Measurements from ENCODE around the gene SCD. TPM values are rescaled to one million over a fixed set of nuclear protein-coding genes. Genes with fewer than 3 reads are reported as not detected.

SCD gene
- total and polyA plus RNA-seq, 4 donors, result 43.4 to 1,255 (median 234) TPM

DNA sequence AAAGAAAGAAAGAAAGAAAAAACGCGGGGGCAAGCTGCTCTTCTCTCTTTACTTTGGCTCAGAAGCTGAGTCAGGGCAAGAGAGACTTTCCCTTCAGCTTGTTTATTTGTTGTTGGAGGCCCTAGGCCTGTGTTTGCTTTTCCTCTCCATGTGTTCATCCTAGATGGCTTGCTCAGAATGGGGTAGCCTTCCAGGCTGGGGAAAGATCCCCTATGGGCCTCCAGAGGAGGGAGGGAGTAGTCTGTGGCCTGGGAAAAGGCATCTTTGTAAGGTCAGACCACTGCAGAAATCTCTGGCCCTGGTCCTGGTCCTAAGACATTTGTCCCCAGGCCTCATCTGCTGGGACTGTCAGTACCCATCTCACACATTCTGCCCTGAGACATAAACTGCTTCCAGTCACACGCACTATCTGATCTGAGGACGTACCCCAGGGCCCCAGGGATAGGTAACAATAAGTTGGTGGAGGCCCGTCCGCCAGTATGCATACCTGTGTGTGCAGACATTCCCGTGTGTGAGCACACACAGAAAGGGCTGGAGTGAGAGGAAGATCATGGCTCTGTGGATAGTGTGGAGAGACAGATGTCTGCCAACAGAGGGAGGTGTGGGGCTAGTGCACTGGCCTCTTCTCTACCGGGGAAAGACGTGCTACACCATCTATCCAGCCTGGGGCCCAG is 4.9 kb upstream of the SCD start:
- no peak overlapping the region for H3K4me3 ChIP-seq (ENCODE audit: low read depth in 1 of 3, low read length in 3 of 3)
- no peaks in the 10 kb centered on the region for H3K27me3 ChIP-seq (ENCODE audit: control insufficient read depth in 4 of 4, insufficient read depth in 4 of 4, low read length in 3 of 4)
- peaks cover 13 to 52% (median 30%) of the 10 kb centered on the region in 4 donors for H3K4me1 ChIP-seq (ENCODE audit: control insufficient read depth in 4 of 4, insufficient read depth in 4 of 4, low read length in 3 of 4)
- peak overlapping the region; percentile 20 to 50 for H3K9ac ChIP-seq (ENCODE audit: low read depth in 1 of 2, low read length in 2 of 2)
- no peak for DNase-seq (ENCODE audit: low spot score)
- TF ChIP-seq JUND (IDR thresholded peaks at IDR 0.05), result no peak
- TF ChIP-seq MAX (IDR thresholded peaks at IDR 0.05), result no peak
- TF ChIP-seq, protein P1, sequence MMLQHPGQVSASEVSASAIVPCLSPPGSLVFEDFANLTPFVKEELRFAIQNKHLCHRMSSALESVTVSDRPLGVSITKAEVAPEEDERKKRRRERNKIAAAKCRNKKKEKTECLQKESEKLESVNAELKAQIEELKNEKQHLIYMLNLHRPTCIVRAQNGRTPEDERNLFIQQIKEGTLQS (IDR thresholded peaks at IDR 0.05), result no peak
- no peak for TF ChIP-seq GABPA (IDR thresholded peaks at IDR 0.05 in 1 of 2, conservative IDR thresholded peaks at IDR 0.05 in 1 of 2)
- no peak for TF ChIP-seq TAF1 (conservative IDR thresholded peaks at IDR 0.05)
- peak; percentile 63 for TF ChIP-seq FOXA2 (IDR thresholded peaks at IDR 0.05)
- TF ChIP-seq ZBTB33 (IDR thresholded peaks at IDR 0.05), result no peak
- TF ChIP-seq EGR1 (IDR thresholded peaks at IDR 0.05; ENCODE audit: low read depth in 2 of 2), result no peak
- peak in 1 of 2 donors; percentile 5 for TF ChIP-seq RXRA (IDR thresholded peaks at IDR 0.05)
- TF ChIP-seq CTCF (IDR thresholded peaks at IDR 0.05; ENCODE audit: low read depth, low read length, missing input control), result peak; percentile 47
- no peak for TF ChIP-seq FOXA1 (IDR thresholded peaks at IDR 0.05)
- TF ChIP-seq YY1 (IDR thresholded peaks at IDR 0.05), result no peak
- peak; percentile 79 to 86 for TF ChIP-seq RAD21 (IDR thresholded peaks at IDR 0.05)
- TF ChIP-seq, protein P2, sequence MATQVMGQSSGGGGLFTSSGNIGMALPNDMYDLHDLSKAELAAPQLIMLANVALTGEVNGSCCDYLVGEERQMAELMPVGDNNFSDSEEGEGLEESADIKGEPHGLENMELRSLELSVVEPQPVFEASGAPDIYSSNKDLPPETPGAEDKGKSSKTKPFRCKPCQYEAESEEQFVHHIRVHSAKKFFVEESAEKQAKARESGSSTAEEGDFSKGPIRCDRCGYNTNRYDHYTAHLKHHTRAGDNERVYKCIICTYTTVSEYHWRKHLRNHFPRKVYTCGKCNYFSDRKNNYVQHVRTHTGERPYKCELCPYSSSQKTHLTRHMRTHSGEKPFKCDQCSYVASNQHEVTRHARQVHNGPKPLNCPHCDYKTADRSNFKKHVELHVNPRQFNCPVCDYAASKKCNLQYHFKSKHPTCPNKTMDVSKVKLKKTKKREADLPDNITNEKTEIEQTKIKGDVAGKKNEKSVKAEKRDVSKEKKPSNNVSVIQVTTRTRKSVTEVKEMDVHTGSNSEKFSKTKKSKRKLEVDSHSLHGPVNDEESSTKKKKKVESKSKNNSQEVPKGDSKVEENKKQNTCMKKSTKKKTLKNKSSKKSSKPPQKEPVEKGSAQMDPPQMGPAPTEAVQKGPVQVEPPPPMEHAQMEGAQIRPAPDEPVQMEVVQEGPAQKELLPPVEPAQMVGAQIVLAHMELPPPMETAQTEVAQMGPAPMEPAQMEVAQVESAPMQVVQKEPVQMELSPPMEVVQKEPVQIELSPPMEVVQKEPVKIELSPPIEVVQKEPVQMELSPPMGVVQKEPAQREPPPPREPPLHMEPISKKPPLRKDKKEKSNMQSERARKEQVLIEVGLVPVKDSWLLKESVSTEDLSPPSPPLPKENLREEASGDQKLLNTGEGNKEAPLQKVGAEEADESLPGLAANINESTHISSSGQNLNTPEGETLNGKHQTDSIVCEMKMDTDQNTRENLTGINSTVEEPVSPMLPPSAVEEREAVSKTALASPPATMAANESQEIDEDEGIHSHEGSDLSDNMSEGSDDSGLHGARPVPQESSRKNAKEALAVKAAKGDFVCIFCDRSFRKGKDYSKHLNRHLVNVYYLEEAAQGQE (IDR thresholded peaks at IDR 0.05), result no peak
- TF ChIP-seq HNF4G (IDR thresholded peaks at IDR 0.05), result no peak
- peak; percentile 17 for TF ChIP-seq SP1 (IDR thresholded peaks at IDR 0.05)
- TF ChIP-seq NR2F2 (IDR thresholded peaks at IDR 0.05), result no peak
- peak in 1 of 2 donors; percentile 26 for TF ChIP-seq HNF4A (conservative IDR thresholded peaks at IDR 0.05)
- no peaks in the 10 kb centered on the region for H3K9me3 ChIP-seq (ENCODE audit: control insufficient read depth in 4 of 4, low read length in 3 of 4)
- H3K36me3 ChIP-seq (ENCODE audit: control insufficient read depth in 4 of 4, insufficient read depth in 3 of 4, low read depth in 1 of 4, low read length in 3 of 4), result no peaks in the 10 kb centered on the region
- H3K27ac ChIP-seq (ENCODE audit: low read depth in 1 of 2, low read length in 2 of 2), result peak overlapping the region; percentile 94 to 97
- 39% methylated on average over 9 of the region's 9 CpGs for WGBS
